PC-9 (cell line): ENCODE results near the gene WRAP73.

ENCODE experiments used
- EZH2 ChIP-seq: fragments of 200-600 bp; sonication (generic); IDR thresholded peaks from 2 replicates; pipeline ENCODE4 v1.8.0; 2017; ENCODE audit warnings: antibody characterized with exemption, low read depth
- TF ChIP-seq, protein P1 (sequence below): fragments of 200-600 bp; sonication (generic); conservative IDR thresholded peaks from 2 replicates; pipeline ENCODE4 v1.6.1; 2017; ENCODE audit warnings: mixed run types, antibody characterized with exemption, mild to moderate bottlenecking, moderate library complexity

DNA sequence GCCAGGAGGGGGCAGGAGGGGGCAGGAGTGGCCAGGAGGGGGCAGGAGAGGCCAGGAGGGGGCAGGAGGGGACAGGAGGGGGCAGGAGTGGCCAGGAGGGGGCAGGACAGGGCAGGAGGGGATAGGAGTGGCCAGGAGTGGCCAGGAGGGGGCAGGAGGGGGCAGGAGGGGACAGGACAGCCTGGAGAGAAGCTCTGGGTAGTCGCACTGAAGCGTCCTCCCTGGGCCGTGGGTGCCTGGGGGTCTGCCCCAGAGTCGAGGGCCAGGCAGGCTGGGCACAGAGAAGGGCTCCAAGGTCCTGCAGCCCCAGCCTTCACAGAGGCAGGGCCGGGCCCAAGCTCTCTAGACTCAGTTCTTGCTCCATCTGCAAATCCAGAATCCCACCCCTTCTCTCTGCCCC lies 61.5 kb downstream of the WRAP73 start:
- TF ChIP-seq EZH2 = no peak
- TF ChIP-seq, protein P1, sequence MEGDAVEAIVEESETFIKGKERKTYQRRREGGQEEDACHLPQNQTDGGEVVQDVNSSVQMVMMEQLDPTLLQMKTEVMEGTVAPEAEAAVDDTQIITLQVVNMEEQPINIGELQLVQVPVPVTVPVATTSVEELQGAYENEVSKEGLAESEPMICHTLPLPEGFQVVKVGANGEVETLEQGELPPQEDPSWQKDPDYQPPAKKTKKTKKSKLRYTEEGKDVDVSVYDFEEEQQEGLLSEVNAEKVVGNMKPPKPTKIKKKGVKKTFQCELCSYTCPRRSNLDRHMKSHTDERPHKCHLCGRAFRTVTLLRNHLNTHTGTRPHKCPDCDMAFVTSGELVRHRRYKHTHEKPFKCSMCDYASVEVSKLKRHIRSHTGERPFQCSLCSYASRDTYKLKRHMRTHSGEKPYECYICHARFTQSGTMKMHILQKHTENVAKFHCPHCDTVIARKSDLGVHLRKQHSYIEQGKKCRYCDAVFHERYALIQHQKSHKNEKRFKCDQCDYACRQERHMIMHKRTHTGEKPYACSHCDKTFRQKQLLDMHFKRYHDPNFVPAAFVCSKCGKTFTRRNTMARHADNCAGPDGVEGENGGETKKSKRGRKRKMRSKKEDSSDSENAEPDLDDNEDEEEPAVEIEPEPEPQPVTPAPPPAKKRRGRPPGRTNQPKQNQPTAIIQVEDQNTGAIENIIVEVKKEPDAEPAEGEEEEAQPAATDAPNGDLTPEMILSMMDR = no peak
